ENCODE results near the gene CMSS1. TPM values are rescaled to one million over a fixed set of nuclear protein-coding genes. Genes with fewer than 3 reads are reported as not detected.

Gene CMSS1
- total RNA-seq, 1 donor from 2014 or later, result 41.9 TPM

- no peak for DNase-seq (ENCODE audit: low spot score)
These were observed 117.5 kb downstream of the CMSS1 start for GRCh38 chr3:99934975-99935797.

GRCh38 chr3:99938270-99938911 is 120.7 kb downstream of the CMSS1 start:
- no peak for DNase-seq (ENCODE audit: low spot score)

- DNase-seq (ENCODE audit: low spot score), result no peak
These were observed 122.2 kb downstream of the CMSS1 start for GRCh38 chr3:99939876-99940275.

GRCh38 chr3:99940350-99940749 is 122.7 kb downstream of the CMSS1 start:
- DNase-seq (ENCODE audit: low spot score), result no peak

- DNase-seq (ENCODE audit: low spot score), result no peak
These were observed 123.5 kb downstream of the CMSS1 start for GRCh38 chr3:99941211-99941610.

- no peak for DNase-seq (ENCODE audit: low spot score)
These were observed 126.5 kb downstream of the CMSS1 start for GRCh38 chr3:99943931-99944761.

- no peak for DNase-seq (ENCODE audit: low spot score)
These were observed 127.8 kb downstream of the CMSS1 start for GRCh38 chr3:99945328-99945995.

GRCh38 chr3:99947356-99947755 is 129.7 kb downstream of the CMSS1 start:
- no peak for DNase-seq (ENCODE audit: low spot score)

GRCh38 chr3:99948467-99949089 is 130.9 kb downstream of the CMSS1 start:
- DNase-seq (ENCODE audit: low spot score), result no peak

- DNase-seq (ENCODE audit: low spot score), result no peak
These were observed 132.5 kb downstream of the CMSS1 start for GRCh38 chr3:99949956-99950670.

GRCh38 chr3:99950921-99951320 is 133.3 kb downstream of the CMSS1 start:
- DNase-seq (ENCODE audit: low spot score), result no peak

GRCh38 chr3:99951701-99952100 is 134.0 kb downstream of the CMSS1 start:
- DNase-seq (ENCODE audit: low spot score), result no peak

GRCh38 chr3:99952306-99952705 is 134.6 kb downstream of the CMSS1 start:
- no peak for DNase-seq (ENCODE audit: low spot score)

- no peak for DNase-seq (ENCODE audit: low spot score)
These were observed 135.9 kb downstream of the CMSS1 start for GRCh38 chr3:99953596-99953995.

GRCh38 chr3:99954914-99955644 is 137.4 kb downstream of the CMSS1 start:
- DNase-seq (ENCODE audit: low spot score), result no peak

- DNase-seq (ENCODE audit: low spot score), result no peak
These were observed 138.3 kb downstream of the CMSS1 start for GRCh38 chr3:99955773-99956562.

GRCh38 chr3:99957151-99957796 is 139.6 kb downstream of the CMSS1 start:
- DNase-seq (ENCODE audit: low spot score), result no peak

- no peak for DNase-seq (ENCODE audit: low spot score)
These were observed 140.7 kb downstream of the CMSS1 start for GRCh38 chr3:99958222-99958912.
